ENCODE results near the gene NAT10. TPM values are rescaled to one million over a fixed set of nuclear protein-coding genes. Genes with fewer than 3 reads are reported as not detected.
"Not testable (repeated sequence)": the region's sequence is repeated elsewhere in the genome, so short reads cannot be mapped to it uniquely, and the experiment has no call there.

NAT10 gene
- polyA plus RNA-seq, 1 donor from 2014 or later, result 12.7 TPM

GRCh38 chr11:34068111-34068510 lies 37.3 kb upstream of the NAT10 start:
- Histone ChIP-seq H3K27me3 (ENCODE audit: insufficient read depth, low read depth, low read length) (no peaks in the 10 kb centered on the region), H3F3A (ENCODE audit: insufficient read depth, low read length, poor library complexity, severe bottlenecking) (no peaks in the 10 kb centered on the region), H3K36me3 (ENCODE audit: insufficient read depth, low read length) (peaks cover 8% of the 10 kb centered on the region), H3K4me3 (ENCODE audit: low read length) (no peak overlapping the region), H4K20me1 (ENCODE audit: insufficient read depth) (peaks cover 52% of the 10 kb centered on the region), H3K4me2 (ENCODE audit: low read length) (no peak overlapping the region), H3K27ac (ENCODE audit: low read length) (no peak overlapping the region), H3K79me2 (replicated peaks; ENCODE audit: insufficient read depth, low read length) (peaks cover 97% of the 10 kb centered on the region), H3K9me3 (ENCODE audit: low read length) (no peaks in the 10 kb centered on the region), H2AFZ (ENCODE audit: low read depth, low read length) (no peak overlapping the region), H3K9ac (ENCODE audit: low read length) (no peak overlapping the region), H3K9me2 (ENCODE audit: insufficient read depth, low read length) (no peaks in the 10 kb centered on the region)
- TF ChIP-seq POLR2AphosphoS5 (IDR thresholded peaks at IDR 0.05) (no peak), RAD21 (conservative IDR thresholded peaks at IDR 0.05) (no peak), CTCF (IDR thresholded peaks at IDR 0.05; ENCODE audit: poor library complexity, severe bottlenecking) (no peak), EZH2 (IDR thresholded peaks at IDR 0.05; ENCODE audit: borderline replicate concordance, insufficient read depth, low read length, poor library complexity, severe bottlenecking) (no peak), TAF1 (IDR thresholded peaks at IDR 0.05; ENCODE audit: low read depth) (no peak), SMC3 (conservative IDR thresholded peaks at IDR 0.05; ENCODE audit: poor library complexity) (no peak), EP300 (conservative IDR thresholded peaks at IDR 0.05; ENCODE audit: poor library complexity, severe bottlenecking) (no peak), MXI1 (conservative IDR thresholded peaks at IDR 0.05; ENCODE audit: poor library complexity, severe bottlenecking) (no peak), REST (IDR thresholded peaks at IDR 0.05; ENCODE audit: borderline replicate concordance) (no peak)

- H3K9me3 ChIP-seq (ENCODE audit: low read length); H3K4me3 ChIP-seq (ENCODE audit: low read length); H3K4me2 ChIP-seq (ENCODE audit: low read length); H3K9ac ChIP-seq (ENCODE audit: low read length); H3K27ac ChIP-seq (ENCODE audit: low read length); H3F3A ChIP-seq (ENCODE audit: insufficient read depth, low read length, poor library complexity, severe bottlenecking); H3K27me3 ChIP-seq (ENCODE audit: insufficient read depth, low read depth, low read length); H3K9me2 ChIP-seq (ENCODE audit: insufficient read depth, low read length); H2AFZ ChIP-seq (ENCODE audit: low read depth, low read length): not testable (repeated sequence)
- Histone ChIP-seq H3K36me3 (ENCODE audit: insufficient read depth, low read length) (peaks cover 12% of the 10 kb centered on the region), H4K20me1 (ENCODE audit: insufficient read depth) (peaks cover 55% of the 10 kb centered on the region), H3K79me2 (replicated peaks; ENCODE audit: insufficient read depth, low read length) (peaks cover 86% of the 10 kb centered on the region)
These were observed 34.1 kb upstream of the NAT10 start for GRCh38 chr11:34071306-34071705.

- Histone ChIP-seq H3K4me2 (ENCODE audit: low read length) (no peak overlapping the region), H3K4me3 (ENCODE audit: low read length) (no peak overlapping the region), H3K27me3 (ENCODE audit: insufficient read depth, low read depth, low read length) (no peaks in the 10 kb centered on the region), H2AFZ (ENCODE audit: low read depth, low read length) (no peak overlapping the region), H3K9me2 (ENCODE audit: insufficient read depth, low read length) (no peaks in the 10 kb centered on the region), H3F3A (ENCODE audit: insufficient read depth, low read length, poor library complexity, severe bottlenecking) (no peaks in the 10 kb centered on the region), H3K36me3 (ENCODE audit: insufficient read depth, low read length) (peaks cover 15% of the 10 kb centered on the region), H3K79me2 (replicated peaks; ENCODE audit: insufficient read depth, low read length) (peaks cover 81% of the 10 kb centered on the region), H3K27ac (ENCODE audit: low read length) (no peak overlapping the region), H3K9me3 (ENCODE audit: low read length) (no peaks in the 10 kb centered on the region), H3K9ac (ENCODE audit: low read length) (no peak overlapping the region), H4K20me1 (ENCODE audit: insufficient read depth) (peaks cover 52% of the 10 kb centered on the region)
- TF ChIP-seq TAF1 (IDR thresholded peaks at IDR 0.05; ENCODE audit: low read depth) (no peak), EP300 (conservative IDR thresholded peaks at IDR 0.05; ENCODE audit: poor library complexity, severe bottlenecking) (no peak)
These were observed 33.4 kb upstream of the NAT10 start for GRCh38 chr11:34072041-34072440.

Data from neural cell (in vitro differentiated cells).